GM19324 (cell line): Measurements from ENCODE around the gene SFMBT2.

Experiments used
- ATAC-seq: cut with Tn5 transposase; IDR thresholded peaks from one replicate; pipeline ENCODE4 v1.9.1; 2021; ENCODE audit warnings: mild to moderate bottlenecking, moderate library complexity; ENCODE audit not compliant: unreplicated experiment, low FRiP score

Gene SFMBT2

GRCh38 chr10:7117806-7118674 is 292.8 kb downstream of the SFMBT2 start:
- no peak for ATAC-seq

GRCh38 chr10:7117177-7117799 is 293.5 kb downstream of the SFMBT2 start:
- ATAC-seq = no peak

- no peak for ATAC-seq
These were observed 299.3 kb downstream of the SFMBT2 start for GRCh38 chr10:7111561-7111960.

GRCh38 chr10:7111089-7111488 is 299.7 kb downstream of the SFMBT2 start:
- ATAC-seq = no peak
